ENCODE data around the gene SH2D1B.

The SH2D1B gene

DNA sequence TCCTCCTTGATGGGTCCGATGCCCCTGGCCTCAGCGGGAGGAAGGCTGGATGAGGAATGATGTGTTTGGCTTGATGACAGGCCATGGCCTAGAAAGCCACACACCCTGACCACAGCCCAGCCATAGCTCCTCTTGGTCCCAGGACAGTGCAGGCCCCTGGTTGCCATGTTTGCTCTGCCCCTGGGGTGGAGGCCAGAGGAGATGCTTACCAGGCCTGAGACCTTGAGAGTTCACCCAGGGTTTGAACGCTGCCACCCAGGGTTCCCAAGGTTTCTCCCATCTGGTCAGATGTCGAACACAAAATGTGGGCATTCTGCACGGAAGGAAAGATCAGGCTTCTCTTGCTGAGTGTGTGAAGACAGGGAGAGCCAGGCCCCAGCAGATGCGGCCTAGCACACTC is 27.8 kb downstream of the SH2D1B start:
- intact Hi-C loops (cut with DNase I): no loop called here
- no peak for DNase-seq

DNA sequence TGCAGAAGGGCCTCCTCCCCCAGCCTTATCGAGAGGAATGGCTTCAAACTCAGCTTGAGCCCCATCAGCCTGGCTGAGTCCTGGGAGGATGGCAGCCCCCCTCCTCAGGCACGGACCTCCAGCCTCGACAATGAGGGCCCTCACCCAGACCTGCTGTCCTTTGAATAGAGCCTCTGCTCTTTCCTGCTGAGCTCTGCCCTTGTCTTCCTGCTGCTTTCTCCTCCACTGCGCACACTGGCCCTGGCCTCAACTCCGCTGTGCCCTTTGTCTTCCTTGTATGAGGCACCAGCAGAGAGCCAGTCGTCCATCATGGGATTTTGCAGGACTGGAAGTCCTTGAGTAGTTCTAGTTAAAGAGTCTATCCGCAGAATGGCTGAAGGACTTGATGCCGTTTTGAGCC is 28.4 kb downstream of the SH2D1B start:
- no peak for DNase-seq
- intact Hi-C loops (cut with DNase I): no loop called here

DNA sequence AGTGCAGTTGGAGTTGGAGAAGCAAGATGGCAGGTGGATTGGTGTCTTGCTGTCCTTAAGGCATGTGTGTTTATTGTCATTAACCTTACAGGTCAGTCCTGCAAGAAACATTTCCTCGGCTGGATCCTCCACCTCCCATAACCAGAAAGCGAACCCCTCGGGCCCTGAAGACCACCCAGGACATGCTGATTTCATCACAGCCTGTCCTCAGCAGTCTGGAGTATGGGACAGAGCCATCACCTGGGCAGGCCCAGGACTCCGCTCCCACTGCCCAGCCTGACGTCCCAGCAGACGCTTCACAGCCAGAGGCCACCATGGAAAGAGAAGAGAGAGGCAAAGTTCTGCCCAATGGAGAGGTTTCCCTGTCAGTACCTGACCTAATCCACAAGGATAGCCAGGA is 28.8 kb downstream of the SH2D1B start:
- intact Hi-C loops (cut with DNase I): no loop called here
- DNase-seq: no peak

DNA sequence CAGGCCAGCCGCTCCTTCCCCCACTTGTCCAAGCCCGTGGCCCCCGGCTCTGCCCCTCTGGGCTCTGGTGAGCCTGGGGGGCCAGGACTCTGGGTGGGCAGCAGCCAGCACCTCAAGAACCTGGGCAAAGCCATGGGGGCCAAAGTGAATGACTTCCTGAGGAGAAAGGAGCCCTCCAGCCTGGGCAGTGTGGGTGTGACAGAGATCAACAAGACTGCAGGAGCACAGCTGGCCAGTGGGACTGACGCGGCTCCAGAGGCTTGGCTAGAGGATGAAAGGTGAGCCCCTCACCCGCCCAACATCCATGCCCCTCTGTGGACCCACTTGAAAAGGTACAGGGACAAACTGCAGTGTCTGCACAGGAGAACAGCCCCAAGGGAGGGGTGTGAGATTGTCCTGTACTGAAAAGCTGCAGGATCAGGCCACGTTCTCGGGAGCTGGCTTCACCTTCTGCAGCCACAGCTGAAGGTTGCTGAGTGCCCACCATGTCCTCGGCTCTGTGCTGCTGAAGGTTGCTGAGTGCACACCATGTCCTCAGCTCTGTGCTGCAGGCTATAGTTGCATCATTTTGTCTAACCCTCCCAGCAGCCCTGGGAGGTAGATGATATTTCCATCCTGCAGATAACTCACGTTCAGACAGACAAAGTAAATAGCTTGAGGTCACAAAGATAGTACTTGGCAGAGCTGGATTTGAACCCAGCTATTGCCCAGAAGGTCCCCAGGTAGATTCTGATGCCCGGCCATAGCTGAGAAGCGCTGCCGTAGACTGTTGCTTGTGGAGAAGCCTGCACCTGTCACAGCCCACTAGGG is 29.8 kb downstream of the SH2D1B start:
- intact Hi-C loops (cut with DNase I): no loop called here
- DNase-seq: no peak

DNA sequence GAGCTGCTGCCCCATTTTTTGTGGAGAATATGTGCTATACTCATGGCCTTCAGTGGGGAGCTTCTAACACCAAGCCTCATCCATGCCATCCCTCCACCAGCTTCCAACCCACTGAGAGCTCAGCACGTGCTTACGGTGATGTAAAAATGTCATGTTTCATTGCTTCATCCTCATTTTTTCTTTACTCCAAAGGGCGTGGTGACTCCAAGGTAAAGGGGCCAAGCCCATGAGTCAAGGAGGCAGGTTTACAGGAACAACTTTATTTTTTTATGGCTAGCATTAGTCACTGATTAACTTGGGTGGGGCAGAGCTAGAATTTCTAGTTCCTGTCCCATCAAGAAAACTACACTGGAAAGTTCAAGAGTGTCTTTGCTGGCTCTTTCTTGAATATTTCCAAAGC is 30.6 kb downstream of the SH2D1B start, which contains the start of gene C1orf226:
TSS of gene C1orf226 (plus strand) at position 346 of the 400 bp plus-strand sequence. CDS start 174 bp downstream, outside the sequence.
- no peak for DNase-seq
- intact Hi-C loops (cut with DNase I): no loop called here

DNA sequence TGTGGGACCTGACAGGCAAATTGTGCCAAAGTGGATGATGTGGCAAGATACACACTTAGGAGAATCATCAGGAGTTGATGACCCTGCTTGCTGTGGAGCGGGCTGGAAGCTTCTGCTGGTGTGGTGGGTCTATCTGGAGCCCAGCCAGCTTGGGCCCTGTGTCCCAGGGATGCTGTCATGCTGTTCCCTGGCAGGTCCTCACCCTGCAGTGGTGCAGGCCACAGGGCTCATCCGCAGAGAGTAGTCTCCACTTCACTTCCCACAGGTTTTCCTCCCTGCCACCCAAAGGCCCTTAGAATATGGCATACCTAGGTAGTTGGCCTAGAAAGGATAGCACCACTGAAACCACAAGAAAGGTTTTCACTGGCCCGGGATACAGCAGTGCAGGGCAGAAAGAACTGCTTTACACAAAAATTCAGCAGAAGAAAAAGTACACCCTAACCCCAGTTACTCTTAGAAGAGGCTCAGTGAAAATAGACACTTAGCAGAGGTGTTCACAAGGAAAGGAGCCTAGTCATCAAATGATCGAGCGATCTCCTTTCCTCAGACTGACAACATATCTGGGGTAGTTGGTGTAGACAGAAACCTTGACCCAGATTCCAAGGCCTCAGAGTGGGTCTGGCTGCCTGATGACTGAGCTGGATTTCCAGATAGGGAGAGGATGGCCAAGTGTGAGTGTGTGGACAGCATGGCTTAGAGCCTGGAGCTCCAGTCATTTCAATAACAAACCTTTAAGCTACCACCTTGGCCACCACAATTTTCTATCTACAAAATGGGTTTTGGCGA is 31.7 kb downstream of the SH2D1B start:
- intact Hi-C loops (cut with DNase I): no loop called here

DNA sequence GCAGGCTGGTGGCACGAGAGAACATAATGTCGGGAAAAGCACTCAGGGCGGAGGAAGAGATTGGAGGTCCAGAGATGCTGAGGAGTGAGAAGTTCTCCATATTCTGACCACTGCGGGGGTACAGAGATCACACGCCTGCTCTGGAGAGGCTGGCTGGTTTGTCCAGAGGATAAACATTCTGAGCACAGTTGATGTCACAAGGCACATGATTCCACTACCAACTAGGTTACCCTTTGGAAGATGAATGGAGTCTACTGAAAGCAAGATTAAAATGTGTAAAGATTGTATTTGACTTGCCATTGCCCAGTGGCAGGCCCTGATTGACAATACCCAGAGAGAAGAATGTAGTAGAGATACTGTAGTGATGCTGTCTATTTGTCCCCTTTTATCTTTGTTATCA is 35.2 kb downstream of the SH2D1B start, which contains the start of gene SPATA46:
TSS of gene SPATA46 (minus strand) at position 164 of the 400 bp plus-strand sequence. CDS start at position 100, 64 bp downstream.
- intact Hi-C loops (cut with DNase I): no loop called here
- no peak for DNase-seq

More for the DNA sequence above, 31.7 kb downstream of the SH2D1B start:
- DNase-seq: no peak

- intact Hi-C loops (cut with DNase I): no loop called here
- no peak for DNase-seq
These were observed 36.5 kb downstream of the SH2D1B start for GRCh38 chr1:162375463-162375862.

GRCh38 chr1:162374406-162374805 is 37.5 kb downstream of the SH2D1B start:
- intact Hi-C loops (cut with DNase I): no loop called here
- no peak for DNase-seq

- intact Hi-C loops (cut with DNase I): no loop called here
- no peak for DNase-seq
These were observed 38.2 kb downstream of the SH2D1B start for GRCh38 chr1:162373541-162374260.

GRCh38 chr1:162373072-162373427 is 38.9 kb downstream of the SH2D1B start:
- DNase-seq: no peak

DNA sequence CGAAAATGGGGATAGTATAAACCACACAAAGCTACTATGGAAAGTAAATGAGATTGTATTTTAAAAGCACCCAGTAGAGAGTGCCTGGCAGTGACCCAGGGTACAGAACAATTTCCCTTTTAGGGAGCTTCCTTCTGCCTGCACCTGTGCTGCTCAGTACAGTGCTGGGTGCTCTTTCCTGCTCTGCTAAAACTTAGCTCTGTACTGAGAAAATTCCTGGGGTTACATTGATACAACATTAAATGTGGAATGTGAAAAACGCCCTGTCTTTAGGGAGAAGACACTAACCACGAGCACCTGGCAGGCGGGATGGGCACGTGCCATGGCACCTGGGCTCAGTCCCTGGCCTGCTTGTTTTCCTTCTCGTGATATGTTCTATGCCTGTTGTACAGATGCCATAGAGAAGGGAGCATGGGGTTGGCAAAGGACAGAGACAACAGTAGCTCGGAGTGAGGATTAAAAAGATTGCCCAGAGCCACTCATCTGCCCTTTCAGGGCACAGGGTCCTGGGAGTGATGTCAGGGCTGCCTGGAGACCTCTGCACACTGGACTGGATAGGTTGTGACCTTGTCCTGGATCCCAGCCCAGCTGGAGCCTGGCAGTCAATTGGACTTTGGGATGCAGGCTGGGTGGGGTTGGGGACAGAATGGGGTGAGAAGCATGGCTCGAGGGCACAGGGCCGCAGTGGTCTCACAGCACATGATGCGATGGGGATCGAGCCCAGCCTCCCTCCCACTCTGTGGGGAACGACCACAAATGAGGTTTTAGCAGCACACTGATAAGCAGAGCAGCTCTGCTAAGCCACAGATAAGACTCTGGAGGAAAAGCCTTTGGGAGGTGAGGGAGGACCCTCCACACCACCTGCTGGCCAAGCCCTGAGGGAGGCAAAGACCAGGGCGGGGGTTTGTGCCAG is 39.5 kb downstream of the SH2D1B start:
- intact Hi-C loops (cut with DNase I): no loop called here
- peak in 1 of 10 donors; percentile 68 for DNase-seq

More at GRCh38 chr1:162373072-162373427, 38.9 kb downstream of the SH2D1B start:
- intact Hi-C loops (cut with DNase I): no loop called here

DNA sequence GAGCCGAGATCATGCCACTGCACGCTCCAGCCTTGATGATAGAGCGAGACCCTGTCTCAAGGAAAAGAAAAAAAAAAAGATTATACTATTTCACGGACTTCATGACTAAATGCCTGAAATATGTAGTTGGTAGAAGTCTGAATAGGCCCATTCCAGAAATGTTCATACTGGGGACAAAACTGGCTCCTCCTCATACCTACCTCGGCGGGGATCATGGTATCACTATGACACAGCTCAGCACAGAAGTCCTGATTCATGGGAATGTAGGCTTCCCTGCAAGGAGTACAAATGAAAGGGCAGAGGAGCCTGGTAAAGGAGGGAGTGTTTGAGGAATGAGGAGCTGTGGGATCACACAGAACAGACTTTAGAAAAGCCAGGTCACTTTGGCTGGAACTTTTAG is 40.3 kb downstream of the SH2D1B start:
- intact Hi-C loops (cut with DNase I): no loop called here
- no peak for DNase-seq

GRCh38 chr1:162370721-162371120 is 41.2 kb downstream of the SH2D1B start:
- DNase-seq: no peak
- intact Hi-C loops (cut with DNase I): no loop called here

GRCh38 chr1:162370161-162370560 is 41.8 kb downstream of the SH2D1B start:
- no peak for DNase-seq

DNA sequence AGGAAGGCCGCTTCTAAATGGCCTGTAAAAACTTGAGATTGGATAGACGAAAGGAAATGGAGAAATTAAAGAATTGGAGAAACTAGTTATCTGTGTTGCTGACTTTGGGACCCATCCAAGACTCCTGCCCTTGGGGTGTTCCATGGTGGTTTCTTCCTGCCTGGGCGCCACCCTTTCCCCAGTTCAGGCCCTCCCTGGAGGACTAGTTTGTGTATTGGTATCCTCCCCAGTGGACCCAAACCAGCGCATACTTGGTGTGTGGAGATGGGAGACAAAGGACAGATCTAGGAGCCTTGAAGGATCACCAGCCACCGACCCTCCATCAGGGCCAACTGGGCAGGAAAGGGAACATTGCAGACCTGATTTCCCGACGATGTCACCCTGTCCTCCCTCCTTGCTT is 42.4 kb downstream of the SH2D1B start:
- intact Hi-C loops (cut with DNase I): no loop called here
- no peak for DNase-seq

More at GRCh38 chr1:162370161-162370560, 41.8 kb downstream of the SH2D1B start:
- intact Hi-C loops (cut with DNase I): no loop called here

- DNase-seq: no peak
- intact Hi-C loops (cut with DNase I): no loop called here
These were observed 43.5 kb downstream of the SH2D1B start for GRCh38 chr1:162368451-162368850.

GRCh38 chr1:162367772-162368171 is 44.2 kb downstream of the SH2D1B start:
- DNase-seq: no peak
- intact Hi-C loops (cut with DNase I): no loop called here

- no peak for DNase-seq
These were observed 44.9 kb downstream of the SH2D1B start for GRCh38 chr1:162367073-162367472.

DNA sequence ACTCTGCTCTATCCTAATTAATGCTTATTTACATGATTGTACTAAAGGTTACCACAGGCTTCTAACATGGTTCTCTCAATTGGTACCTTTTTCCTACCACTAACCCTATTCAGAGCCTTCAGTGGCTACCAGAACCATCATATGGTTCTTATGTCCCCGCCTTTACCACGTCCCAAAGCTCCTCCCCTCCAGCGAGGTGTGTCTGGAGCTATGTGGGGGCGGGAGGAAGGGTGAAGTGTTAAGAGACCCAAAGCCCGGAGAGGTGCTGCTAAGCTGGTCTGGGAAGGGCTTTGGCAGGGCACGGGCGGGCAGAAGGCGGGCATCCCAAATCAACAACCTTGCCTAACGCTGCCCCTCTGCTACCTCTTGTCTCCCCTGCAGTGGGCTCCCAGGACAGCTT is 45.3 kb downstream of the SH2D1B start:
- intact Hi-C loops (cut with DNase I): no loop called here
- no peak for DNase-seq

More at GRCh38 chr1:162367073-162367472, 44.9 kb downstream of the SH2D1B start:
- intact Hi-C loops (cut with DNase I): no loop called here
